DND-41 (cell line): Measurements from ENCODE around the gene RAI14.

Experiments
- ATAC-seq: fragments of 200-7000 bp; cut with Tn5 transposase; 3 replicates; pipeline ENCODE4 v1.9.1; 2021; ENCODE audit warnings: low read depth; ENCODE audit not compliant: insufficient read depth
- DNase-seq: peaks from one replicate; pipeline ENCODE4 v3.0.0-alpha.2; 2020
- H2AFZ ChIP-seq: 2 replicates; pipeline ENCODE4 v1.6.0; 2012; ENCODE audit warnings: low read depth, low read length
- H3K27ac ChIP-seq: 2 replicates; pipeline ENCODE4 v1.5.1; 2012; ENCODE audit warnings: low read length, inconsistent platforms
- H3K27me3 ChIP-seq: fragments of 200-600 bp; sonication (generic); 2 replicates; pipeline ENCODE4 v1.6.0; 2012; ENCODE audit warnings: low read length, mild to moderate bottlenecking, inconsistent platforms; ENCODE audit not compliant: insufficient read depth, poor library complexity
- H3K36me3 ChIP-seq: 2 replicates; pipeline ENCODE4 v1.5.1; 2012; ENCODE audit warnings: low read length, inconsistent platforms; ENCODE audit not compliant: insufficient read depth
- H3K4me1 ChIP-seq: 2 replicates; pipeline ENCODE4 v1.5.1; 2012; ENCODE audit warnings: mild to moderate bottlenecking, low read length; ENCODE audit not compliant: insufficient read depth
- H3K4me2 ChIP-seq: 2 replicates; pipeline ENCODE4 v1.6.0; 2012; ENCODE audit warnings: mild to moderate bottlenecking, moderate library complexity, low read length, inconsistent platforms; ENCODE audit not compliant: insufficient read depth
- H3K4me3 ChIP-seq, 2 experiments: fragments of 200-600 bp in 1 of 2; shearing (Covaris generic) in 1 of 2; 2 replicates each; pipeline ENCODE4 v1.5.1; 2012 to 2016; ENCODE audit warnings: inconsistent platforms in 2 of 2, low read length in 2 of 2, mild to moderate bottlenecking in 2 of 2, low read depth in 1 of 2, moderate library complexity in 1 of 2
- H3K79me2 ChIP-seq: 2 replicates; pipeline ENCODE4 v1.6.0; 2012; ENCODE audit warnings: low read length, inconsistent platforms; ENCODE audit not compliant: insufficient read depth
- H3K9ac ChIP-seq: 2 replicates; pipeline ENCODE4 v1.6.0; 2012; ENCODE audit warnings: low read depth, mild to moderate bottlenecking, inconsistent platforms, low read length, moderate library complexity
- H3K9me3 ChIP-seq: 2 replicates; pipeline ENCODE4 v1.5.1; 2012; ENCODE audit warnings: low read length, moderate library complexity, mild to moderate bottlenecking, inconsistent platforms; ENCODE audit not compliant: insufficient read depth, severe bottlenecking
- H4K20me1 ChIP-seq: 2 replicates; pipeline ENCODE4 v1.6.0; 2012; ENCODE audit warnings: low read length; ENCODE audit not compliant: insufficient read depth
- EZH2 ChIP-seq: IDR thresholded peaks from 3 replicates; pipeline ENCODE4 v1.6.1; 2012; ENCODE audit warnings: borderline replicate concordance, low read depth, mild to moderate bottlenecking, moderate library complexity, low read length, inconsistent platforms; ENCODE audit not compliant: severe bottlenecking
- TF ChIP-seq, protein P1 (sequence below): IDR thresholded peaks from 2 replicates; pipeline ENCODE4 v1.5.1; 2012; ENCODE audit warnings: borderline replicate concordance, low read length, moderate library complexity, mild to moderate bottlenecking; ENCODE audit not compliant: poor library complexity, severe bottlenecking; ENCODE audit errors: extremely low read depth

The RAI14 gene

DNA sequence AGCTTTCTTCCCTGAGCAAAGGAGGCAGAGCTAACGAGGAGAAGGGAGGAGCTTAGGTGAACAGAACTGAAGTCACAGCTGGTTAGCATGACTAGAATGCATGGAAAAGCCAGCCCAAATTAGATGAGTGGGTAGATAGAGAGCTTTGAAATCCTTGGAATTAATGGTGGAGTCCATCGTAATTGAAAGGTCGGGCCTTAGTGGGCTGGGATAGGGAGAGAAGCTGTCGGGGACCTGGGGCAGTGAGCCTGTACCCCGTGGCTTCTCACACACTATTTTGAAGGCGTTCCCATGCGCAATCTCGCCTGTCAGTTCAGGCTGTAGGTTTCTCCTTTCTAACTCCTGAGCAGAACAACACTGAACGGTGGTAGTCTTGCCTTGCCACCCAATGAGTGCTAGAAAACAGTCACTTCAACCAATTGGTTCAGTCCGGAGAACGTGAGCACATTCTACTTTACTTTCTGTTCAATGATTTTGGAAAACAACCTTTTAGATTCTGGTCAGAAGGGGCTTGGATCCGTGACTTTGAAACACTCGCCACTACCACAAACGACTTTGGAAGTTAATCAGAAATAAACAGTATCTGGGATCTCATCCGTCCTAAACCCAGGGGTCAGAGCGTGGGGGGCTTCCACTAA, 655 bp upstream of the RAI14 start:
- Histone ChIP-seq H3K9ac (no peak overlapping the region), H2AFZ (no peak overlapping the region), H3K4me2 (no peak overlapping the region), H3K27ac (no peak overlapping the region), H3K9me3 (no peaks in the 10 kb centered on the region), H4K20me1 (no peaks in the 10 kb centered on the region), H3K4me1 (no peaks in the 10 kb centered on the region), H3K36me3 (no peaks in the 10 kb centered on the region), H3K27me3 (no peaks in the 10 kb centered on the region), H3K79me2 (no peaks in the 10 kb centered on the region), H3K4me3 (no peak overlapping the region)
- TF ChIP-seq EZH2 = no peak
- TF ChIP-seq, protein P1, sequence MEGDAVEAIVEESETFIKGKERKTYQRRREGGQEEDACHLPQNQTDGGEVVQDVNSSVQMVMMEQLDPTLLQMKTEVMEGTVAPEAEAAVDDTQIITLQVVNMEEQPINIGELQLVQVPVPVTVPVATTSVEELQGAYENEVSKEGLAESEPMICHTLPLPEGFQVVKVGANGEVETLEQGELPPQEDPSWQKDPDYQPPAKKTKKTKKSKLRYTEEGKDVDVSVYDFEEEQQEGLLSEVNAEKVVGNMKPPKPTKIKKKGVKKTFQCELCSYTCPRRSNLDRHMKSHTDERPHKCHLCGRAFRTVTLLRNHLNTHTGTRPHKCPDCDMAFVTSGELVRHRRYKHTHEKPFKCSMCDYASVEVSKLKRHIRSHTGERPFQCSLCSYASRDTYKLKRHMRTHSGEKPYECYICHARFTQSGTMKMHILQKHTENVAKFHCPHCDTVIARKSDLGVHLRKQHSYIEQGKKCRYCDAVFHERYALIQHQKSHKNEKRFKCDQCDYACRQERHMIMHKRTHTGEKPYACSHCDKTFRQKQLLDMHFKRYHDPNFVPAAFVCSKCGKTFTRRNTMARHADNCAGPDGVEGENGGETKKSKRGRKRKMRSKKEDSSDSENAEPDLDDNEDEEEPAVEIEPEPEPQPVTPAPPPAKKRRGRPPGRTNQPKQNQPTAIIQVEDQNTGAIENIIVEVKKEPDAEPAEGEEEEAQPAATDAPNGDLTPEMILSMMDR = no peak
- no peak for ATAC-seq
- DNase-seq = no peak

DNA sequence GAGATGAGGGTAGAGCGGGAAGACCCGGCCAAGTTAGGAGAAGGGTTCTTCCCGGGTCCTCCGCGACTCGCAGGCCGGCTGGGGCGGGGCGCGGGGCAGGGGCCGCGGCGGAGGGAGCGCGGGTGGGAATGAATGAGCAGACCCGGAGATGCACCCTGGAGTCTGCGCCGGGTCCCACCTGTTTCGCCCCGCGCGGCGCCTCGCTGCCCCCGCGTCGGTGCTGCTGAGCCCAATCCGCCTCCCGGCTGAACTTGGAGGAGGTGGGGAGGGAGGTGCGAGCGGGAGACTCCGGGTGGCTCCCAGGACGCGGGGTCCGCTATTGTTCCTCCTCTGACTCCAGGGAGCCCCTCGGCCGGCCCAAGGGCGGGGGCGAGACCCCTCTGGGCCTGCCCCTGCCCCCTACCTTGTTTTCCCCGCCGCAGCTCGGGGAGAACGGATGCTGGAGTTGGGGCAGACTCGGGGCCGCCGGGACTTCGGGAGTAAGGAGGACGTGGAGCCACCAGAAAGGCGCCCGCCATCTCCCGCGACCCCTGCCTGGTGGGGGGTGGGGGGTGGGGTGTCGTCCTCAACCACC, 659 bp downstream of the RAI14 start:
- TF ChIP-seq EZH2 = no peak
- TF ChIP-seq, protein P1 = no peak
- Histone ChIP-seq H3K4me3 (no peak overlapping the region), H3K27me3 (no peaks in the 10 kb centered on the region), H3K79me2 (no peaks in the 10 kb centered on the region), H4K20me1 (no peaks in the 10 kb centered on the region), H3K9ac (no peak overlapping the region), H2AFZ (no peak overlapping the region), H3K4me1 (no peaks in the 10 kb centered on the region), H3K27ac (no peak overlapping the region), H3K36me3 (no peaks in the 10 kb centered on the region), H3K9me3 (no peaks in the 10 kb centered on the region), H3K4me2 (no peak overlapping the region)
- no peak for DNase-seq
- ATAC-seq = no peak

DNA sequence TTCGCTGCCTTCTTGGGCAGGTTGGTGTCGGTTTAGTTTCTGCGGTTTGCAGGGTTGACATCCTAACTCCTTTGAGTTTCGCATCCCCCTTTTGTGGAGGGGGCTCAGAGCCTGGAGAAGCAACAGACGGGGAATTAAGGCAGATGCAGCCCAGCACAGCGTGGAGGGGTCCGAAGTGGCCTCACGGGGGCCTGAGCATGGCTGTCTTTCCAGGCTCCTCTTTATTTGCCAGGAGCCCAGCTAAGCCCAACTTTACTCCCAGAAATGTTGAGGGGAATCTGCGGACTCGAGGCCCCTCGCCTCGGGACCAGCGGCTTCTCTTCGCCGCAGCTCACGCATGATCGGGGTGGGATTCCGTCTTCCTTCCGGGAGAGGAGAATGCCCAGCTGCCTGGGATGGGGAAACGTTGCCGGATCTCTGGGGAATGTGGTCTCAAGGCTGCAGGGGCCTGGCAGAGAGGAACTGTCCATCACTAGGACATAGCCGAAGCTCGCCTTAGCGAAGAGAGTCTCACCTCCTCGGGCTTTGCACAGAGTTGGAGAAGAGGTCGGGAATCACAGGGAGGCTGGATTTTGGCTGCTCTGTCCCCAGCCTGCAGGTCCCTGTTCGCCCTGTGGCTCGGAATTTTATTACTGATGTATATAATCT, 1.3 kb downstream of the RAI14 start:
- no peaks in the 10 kb centered on the region for H4K20me1 ChIP-seq
- TF ChIP-seq, protein P1 = no peak
- H3K9me3 ChIP-seq = no peaks in the 10 kb centered on the region
- H3K79me2 ChIP-seq = no peaks in the 10 kb centered on the region
- no peak overlapping the region for H3K27ac ChIP-seq
- no peak overlapping the region for H3K9ac ChIP-seq
- DNase-seq = no peak
- no peaks in the 10 kb centered on the region for H3K27me3 ChIP-seq
- H3K4me2 ChIP-seq = no peak overlapping the region
- H2AFZ ChIP-seq = no peak overlapping the region
- no peak for ATAC-seq
- no peaks in the 10 kb centered on the region for H3K4me1 ChIP-seq
- no peaks in the 10 kb centered on the region for H3K36me3 ChIP-seq
- no peak overlapping the region for H3K4me3 ChIP-seq
